ENCODE measurements around the gene CHD9.

DNA sequence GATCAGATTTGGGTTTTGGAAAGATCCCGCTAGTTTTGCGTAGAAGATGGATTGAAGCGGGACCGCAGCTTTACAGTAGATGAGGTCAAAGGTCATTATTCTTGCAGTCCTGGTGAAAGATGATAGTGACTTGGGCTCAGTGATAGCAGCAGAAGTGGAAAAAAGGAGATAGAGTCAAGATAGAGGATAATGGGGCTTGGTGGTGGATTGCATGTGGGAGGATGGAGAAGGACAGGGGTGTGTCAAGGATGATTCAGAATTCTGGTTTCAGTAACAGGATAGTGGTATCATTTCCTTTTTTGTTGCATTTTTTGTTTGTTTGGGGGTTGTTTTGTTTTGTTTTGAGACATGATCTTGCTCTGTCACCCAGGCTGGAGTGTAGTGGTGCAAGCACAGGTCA is 30.7 kb upstream of the CHD9 start:
- no peak for TF ChIP-seq POLR2A (IDR thresholded peaks at IDR 0.05)
- TF ChIP-seq, protein P1, sequence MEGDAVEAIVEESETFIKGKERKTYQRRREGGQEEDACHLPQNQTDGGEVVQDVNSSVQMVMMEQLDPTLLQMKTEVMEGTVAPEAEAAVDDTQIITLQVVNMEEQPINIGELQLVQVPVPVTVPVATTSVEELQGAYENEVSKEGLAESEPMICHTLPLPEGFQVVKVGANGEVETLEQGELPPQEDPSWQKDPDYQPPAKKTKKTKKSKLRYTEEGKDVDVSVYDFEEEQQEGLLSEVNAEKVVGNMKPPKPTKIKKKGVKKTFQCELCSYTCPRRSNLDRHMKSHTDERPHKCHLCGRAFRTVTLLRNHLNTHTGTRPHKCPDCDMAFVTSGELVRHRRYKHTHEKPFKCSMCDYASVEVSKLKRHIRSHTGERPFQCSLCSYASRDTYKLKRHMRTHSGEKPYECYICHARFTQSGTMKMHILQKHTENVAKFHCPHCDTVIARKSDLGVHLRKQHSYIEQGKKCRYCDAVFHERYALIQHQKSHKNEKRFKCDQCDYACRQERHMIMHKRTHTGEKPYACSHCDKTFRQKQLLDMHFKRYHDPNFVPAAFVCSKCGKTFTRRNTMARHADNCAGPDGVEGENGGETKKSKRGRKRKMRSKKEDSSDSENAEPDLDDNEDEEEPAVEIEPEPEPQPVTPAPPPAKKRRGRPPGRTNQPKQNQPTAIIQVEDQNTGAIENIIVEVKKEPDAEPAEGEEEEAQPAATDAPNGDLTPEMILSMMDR (IDR thresholded peaks at IDR 0.05): no peak

Data from thyroid gland (tissue), 4 donors.